KG1 (cell line): ENCODE measurements around the gene DSCAM.

Source experiments
- DNase-seq: peaks from one replicate; lab custom pipeline; 2025; lab: John Stamatoyannopoulos, UW

DSCAM gene

GRCh38 chr21:40840401-40841125 is 6.4 kb downstream of the DSCAM start:
- no peak for DNase-seq

- no peak for DNase-seq
Measured at GRCh38 chr21:40839521-40839920, 7.4 kb downstream of the DSCAM start.

GRCh38 chr21:40837456-40837855 is 9.5 kb downstream of the DSCAM start:
- no peak for DNase-seq

GRCh38 chr21:40835184-40835694 is 11.7 kb downstream of the DSCAM start:
- no peak for DNase-seq

- DNase-seq: no peak
Measured at GRCh38 chr21:40833184-40833583, 13.8 kb downstream of the DSCAM start.

- no peak for DNase-seq
Measured at GRCh38 chr21:40832316-40832715, 14.6 kb downstream of the DSCAM start.

GRCh38 chr21:40830836-40831235 is 16.1 kb downstream of the DSCAM start:
- no peak for DNase-seq

- DNase-seq: no peak
Measured at GRCh38 chr21:40829791-40830190, 17.2 kb downstream of the DSCAM start.

- DNase-seq: no peak
Measured at GRCh38 chr21:40829308-40829707, 17.6 kb downstream of the DSCAM start.

- DNase-seq: no peak
Measured at GRCh38 chr21:40827509-40827908, 19.4 kb downstream of the DSCAM start.

- DNase-seq: no peak
Measured at GRCh38 chr21:40819071-40819900, 27.7 kb downstream of the DSCAM start.

- DNase-seq: no peak
Measured at GRCh38 chr21:40813918-40814317, 33.0 kb downstream of the DSCAM start.

GRCh38 chr21:40809673-40810197 is 37.2 kb downstream of the DSCAM start:
- no peak for DNase-seq

GRCh38 chr21:40803101-40803500 is 43.9 kb downstream of the DSCAM start:
- DNase-seq: no peak

GRCh38 chr21:40800126-40800525 is 46.8 kb downstream of the DSCAM start:
- no peak for DNase-seq

- DNase-seq: no peak
Measured at GRCh38 chr21:40797891-40798290, 49.1 kb downstream of the DSCAM start.

- no peak for DNase-seq
Measured at GRCh38 chr21:40797410-40797809, 49.5 kb downstream of the DSCAM start.

- no peak for DNase-seq
Measured at GRCh38 chr21:40796464-40796863, 50.5 kb downstream of the DSCAM start.

GRCh38 chr21:40795313-40795712 is 51.6 kb downstream of the DSCAM start:
- no peak for DNase-seq

GRCh38 chr21:40792691-40793456 is 54.1 kb downstream of the DSCAM start:
- DNase-seq: no peak

- DNase-seq: no peak
Measured at GRCh38 chr21:40788635-40789034, 58.3 kb downstream of the DSCAM start.

- DNase-seq: no peak
Measured at GRCh38 chr21:40783404-40783803, 63.6 kb downstream of the DSCAM start.
